Ramos (cell line): Measurements from ENCODE around the gene GALNT6.

Experiments
- in situ Hi-C: fragments of 300-500 bp; cut with MboI; formaldehyde crosslinking; loops from one replicate; pipeline ENCODE4 v1.14.3; 2022; ENCODE audit warnings: low sequenced_read_pairs; ENCODE audit not compliant: unreplicated experiment

The GALNT6 gene, protein sequence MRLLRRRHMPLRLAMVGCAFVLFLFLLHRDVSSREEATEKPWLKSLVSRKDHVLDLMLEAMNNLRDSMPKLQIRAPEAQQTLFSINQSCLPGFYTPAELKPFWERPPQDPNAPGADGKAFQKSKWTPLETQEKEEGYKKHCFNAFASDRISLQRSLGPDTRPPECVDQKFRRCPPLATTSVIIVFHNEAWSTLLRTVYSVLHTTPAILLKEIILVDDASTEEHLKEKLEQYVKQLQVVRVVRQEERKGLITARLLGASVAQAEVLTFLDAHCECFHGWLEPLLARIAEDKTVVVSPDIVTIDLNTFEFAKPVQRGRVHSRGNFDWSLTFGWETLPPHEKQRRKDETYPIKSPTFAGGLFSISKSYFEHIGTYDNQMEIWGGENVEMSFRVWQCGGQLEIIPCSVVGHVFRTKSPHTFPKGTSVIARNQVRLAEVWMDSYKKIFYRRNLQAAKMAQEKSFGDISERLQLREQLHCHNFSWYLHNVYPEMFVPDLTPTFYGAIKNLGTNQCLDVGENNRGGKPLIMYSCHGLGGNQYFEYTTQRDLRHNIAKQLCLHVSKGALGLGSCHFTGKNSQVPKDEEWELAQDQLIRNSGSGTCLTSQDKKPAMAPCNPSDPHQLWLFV

DNA sequence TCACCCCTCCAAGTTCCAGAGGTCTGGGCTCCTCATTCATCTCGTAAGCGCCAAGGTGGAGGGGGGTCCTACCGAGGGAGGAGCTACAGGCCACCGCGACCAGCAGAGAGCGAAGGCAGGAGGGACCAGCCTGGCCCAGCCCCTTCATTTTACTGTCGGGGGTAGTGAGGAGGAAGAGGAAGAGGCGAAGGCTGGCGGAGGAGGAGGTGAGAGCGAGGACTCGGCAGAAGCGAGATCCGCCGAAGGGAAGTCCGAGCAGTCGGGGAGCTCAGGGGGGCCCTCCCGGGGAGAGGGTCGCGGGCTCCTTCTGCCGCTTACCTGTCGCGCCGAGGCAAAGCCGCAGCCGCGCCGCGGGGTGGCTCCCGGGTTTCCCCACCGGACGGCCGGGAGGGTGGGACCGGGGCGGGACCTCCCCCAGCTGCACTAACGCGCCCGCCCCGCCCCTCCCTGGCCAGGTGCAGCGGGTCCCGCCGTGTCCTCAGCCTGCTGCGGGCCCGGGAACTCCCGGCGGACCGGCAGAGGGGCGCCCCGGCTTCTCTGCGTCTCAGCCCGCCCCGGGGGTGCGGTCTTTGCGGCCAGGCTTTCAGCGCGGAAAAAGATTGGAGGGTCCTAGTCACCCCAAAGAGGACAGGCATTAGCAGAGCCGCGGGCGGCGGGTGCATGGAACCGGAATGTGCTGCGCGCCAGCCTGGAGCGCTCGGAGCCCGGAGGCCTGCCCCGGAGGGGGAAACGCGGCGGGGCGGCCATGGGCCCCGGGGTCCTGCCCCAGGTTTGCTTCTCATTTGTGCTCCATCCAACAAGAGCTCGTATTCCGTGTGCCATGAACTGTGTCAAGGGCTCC is at the start of gene GALNT6:
TSS of gene GALNT6 (minus strand) at position 124 of the 841 bp plus-strand sequence. CDS start 11,625 bp downstream, outside the sequence.
- in situ Hi-C loops: no loop called here

DNA sequence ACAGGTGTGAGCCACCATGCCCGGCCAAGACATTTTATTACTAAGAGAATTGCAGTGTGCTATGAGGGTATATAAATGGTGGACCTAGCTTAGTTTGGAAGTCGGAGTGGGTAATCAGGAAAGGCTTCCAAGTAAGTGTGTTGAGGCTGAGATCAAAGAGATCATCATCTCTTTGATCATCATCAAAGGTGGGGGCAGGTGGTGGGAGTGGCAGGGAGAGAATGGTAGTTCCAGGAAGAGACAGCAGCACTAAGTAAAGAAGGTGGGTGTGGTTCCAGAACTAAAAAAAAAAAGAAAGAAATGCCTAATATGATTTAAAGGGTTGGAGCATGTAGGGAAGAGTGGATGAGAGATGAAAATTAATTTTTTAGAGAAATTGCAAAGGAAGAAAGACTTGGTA is 48.1 kb upstream of the GALNT6 start:
- in situ Hi-C loops: no loop called here

DNA sequence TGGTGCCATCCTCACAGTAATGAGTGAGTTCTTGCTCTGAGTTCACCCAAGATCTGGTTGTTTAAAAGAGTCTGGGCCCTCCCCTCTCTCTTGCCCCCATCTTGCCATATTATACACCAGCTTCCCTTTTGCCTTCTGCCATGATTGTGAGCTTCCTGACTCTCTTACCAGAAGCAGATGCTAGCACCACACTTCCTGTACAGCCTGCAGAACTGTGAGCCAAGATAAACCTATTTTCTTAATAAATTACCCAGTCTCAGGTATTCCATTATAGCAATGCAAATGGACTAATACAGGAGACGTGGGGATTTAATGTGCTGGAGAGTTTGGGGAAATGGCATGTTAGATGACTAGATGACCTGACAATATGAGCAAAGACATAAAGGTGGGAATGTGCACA is 46.2 kb upstream of the GALNT6 start:
- in situ Hi-C loops: no loop called here

DNA sequence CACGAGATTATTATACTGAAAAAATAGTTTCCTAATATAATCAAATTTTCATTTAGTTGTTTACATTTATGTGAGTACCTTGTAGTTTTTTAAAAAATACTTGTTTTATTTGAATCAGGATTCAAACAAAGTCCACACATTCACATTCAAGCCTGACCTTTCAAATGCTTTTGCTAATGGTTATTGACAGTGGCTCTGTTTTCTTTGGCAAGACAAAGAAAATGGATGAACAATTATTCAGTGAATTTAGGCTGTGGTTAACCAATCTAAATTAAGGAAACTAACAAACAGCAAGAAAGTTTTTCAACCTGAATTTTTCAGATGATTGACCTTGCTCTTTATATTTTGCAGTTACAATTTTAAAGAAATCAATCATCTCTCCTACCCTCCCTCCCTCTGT is 43.1 kb upstream of the GALNT6 start:
- in situ Hi-C loops: no loop called here

- in situ Hi-C loops: no loop called here
These were observed 41.7 kb upstream of the GALNT6 start for GRCh38 chr12:51432921-51433320.

GRCh38 chr12:51430196-51430895 is 39.1 kb upstream of the GALNT6 start:
- in situ Hi-C loops: no loop called here

DNA sequence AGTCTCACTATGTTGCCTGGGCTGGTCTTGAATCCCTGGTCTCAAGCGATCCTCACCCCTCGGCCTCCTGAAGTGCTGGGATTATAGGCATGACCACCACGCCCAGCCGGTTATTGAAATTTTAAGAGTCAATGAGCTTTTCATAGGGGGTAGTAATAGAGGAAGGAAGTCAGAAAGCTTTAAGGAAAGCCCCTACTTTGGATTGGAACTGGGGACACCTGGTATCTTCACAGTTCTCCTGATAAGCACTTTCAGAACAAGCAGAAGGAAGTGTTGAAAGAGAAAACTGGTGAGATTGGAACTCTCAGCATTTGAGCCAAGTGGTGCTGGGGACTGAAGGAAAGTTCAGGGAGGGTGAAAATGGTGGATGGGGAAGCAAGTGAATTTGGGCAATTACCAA is 38.5 kb upstream of the GALNT6 start:
- in situ Hi-C loops: no loop called here

GRCh38 chr12:51428256-51428655 is 37.0 kb upstream of the GALNT6 start:
- in situ Hi-C loops: no loop called here

GRCh38 chr12:51424662-51425539 is 33.7 kb upstream of the GALNT6 start, which contains the start of gene SLC4A8:
Gene SLC4A8 (plus strand): TSS chr12:51424831. CDS start chr12:51424988, 157 bp downstream.
- in situ Hi-C loops: loop anchor here (5.0 to 25.0 kb wide), 2 partner anchors 102 to 412 kb away; partner anchors contain the start of gene FIGNL2

- in situ Hi-C loops: loop anchor here (5.0 to 25.0 kb wide), 2 partner anchors 103 to 413 kb away; partner anchors contain the start of gene FIGNL2
These were observed 33.0 kb upstream of the GALNT6 start for GRCh38 chr12:51424094-51424661.

GRCh38 chr12:51421266-51421884 is 30.2 kb upstream of the GALNT6 start:
- in situ Hi-C loops: loop anchor here (5.0 to 25.0 kb wide), 2 partner anchors 106 to 416 kb away; partner anchors contain the start of gene FIGNL2

GRCh38 chr12:51419425-51420193 is 28.4 kb upstream of the GALNT6 start:
- in situ Hi-C loops: loop anchor here (5.0 to 25.0 kb wide), 2 partner anchors 108 to 418 kb away; partner anchors contain the start of gene FIGNL2

GRCh38 chr12:51417826-51418225 is 26.6 kb upstream of the GALNT6 start:
- in situ Hi-C loops: loop anchor here (25.0 kb wide), 1 partner anchor 419 kb away; the partner anchor contains the start of gene FIGNL2

- in situ Hi-C loops: loop anchor here (25.0 kb wide), 1 partner anchor 421 kb away; the partner anchor contains the start of gene FIGNL2
These were observed 24.7 kb upstream of the GALNT6 start for GRCh38 chr12:51415931-51416330.

DNA sequence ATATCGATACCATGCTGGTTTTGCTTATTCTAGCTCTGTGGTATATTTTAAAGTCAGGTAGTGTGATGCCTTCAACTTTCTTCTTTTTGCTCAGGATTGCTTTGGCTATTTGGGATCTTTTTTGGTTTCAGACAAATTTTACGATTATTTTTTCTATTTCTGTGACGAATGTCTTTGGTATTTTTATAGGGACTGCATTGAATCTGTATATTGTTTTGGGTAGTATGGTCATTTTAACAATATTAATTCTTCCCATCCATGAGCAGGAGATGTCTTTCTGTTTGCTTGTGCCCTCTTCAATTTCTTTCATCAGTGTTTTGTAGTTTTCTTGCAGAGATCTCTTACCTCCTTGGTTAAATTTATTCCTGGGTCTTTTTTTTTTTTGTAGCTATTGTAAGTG is 22.6 kb upstream of the GALNT6 start:
- in situ Hi-C loops: loop anchor here (25.0 kb wide), 1 partner anchor 424 kb away; the partner anchor contains the start of gene FIGNL2

DNA sequence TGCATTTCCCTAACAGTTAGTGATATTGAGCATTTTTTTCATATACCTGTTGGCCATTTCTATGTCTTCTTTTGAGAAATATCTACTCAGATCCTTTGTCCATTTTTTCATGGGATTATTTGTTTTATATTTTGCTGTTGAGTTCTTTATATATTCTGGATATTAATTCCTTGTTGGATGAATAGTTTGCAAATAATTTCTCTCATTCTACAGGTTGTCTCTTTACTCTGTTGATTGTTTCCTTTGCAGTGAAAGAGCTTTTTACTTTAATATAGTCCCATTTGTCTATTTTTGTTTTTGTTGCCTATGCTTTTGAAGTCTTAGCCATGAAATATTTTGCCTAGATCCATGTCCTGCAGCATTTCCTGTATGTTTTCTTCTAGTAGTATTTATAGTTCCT is 21.9 kb upstream of the GALNT6 start:
- in situ Hi-C loops: loop anchor here (25.0 kb wide), 1 partner anchor 424 kb away; the partner anchor contains the start of gene FIGNL2

DNA sequence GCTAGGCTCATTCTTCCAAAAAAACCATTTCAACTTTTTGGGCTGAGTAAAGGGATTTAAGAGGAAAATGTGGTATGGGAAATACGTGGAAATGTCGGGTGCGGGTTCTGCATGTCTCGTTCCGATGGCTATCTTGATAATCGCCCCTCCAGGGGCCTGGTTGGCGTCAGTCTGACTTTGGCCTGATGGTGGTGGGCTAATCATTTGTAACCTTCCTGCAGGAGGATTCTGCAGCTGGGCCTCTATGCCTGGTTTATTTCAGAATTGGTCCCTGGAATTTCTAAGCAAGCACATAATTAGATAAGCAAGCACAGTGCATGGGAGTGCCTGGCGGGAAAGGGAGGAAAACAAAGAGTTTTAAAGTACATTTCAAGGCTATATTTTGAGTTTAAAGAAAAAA is 18.6 kb upstream of the GALNT6 start:
- in situ Hi-C loops: loop anchor here (25.0 kb wide), 1 partner anchor 427 kb away; the partner anchor contains the start of gene FIGNL2
